DMS 273 treated with DMSO at 0.1 percent for 48 hours (cell line): ENCODE data around the gene DUSP16.

ENCODE experiments used
- DNase-seq: peaks from one replicate; lab custom pipeline; 2025; lab: John Stamatoyannopoulos, UW

The DUSP16 gene

DNA sequence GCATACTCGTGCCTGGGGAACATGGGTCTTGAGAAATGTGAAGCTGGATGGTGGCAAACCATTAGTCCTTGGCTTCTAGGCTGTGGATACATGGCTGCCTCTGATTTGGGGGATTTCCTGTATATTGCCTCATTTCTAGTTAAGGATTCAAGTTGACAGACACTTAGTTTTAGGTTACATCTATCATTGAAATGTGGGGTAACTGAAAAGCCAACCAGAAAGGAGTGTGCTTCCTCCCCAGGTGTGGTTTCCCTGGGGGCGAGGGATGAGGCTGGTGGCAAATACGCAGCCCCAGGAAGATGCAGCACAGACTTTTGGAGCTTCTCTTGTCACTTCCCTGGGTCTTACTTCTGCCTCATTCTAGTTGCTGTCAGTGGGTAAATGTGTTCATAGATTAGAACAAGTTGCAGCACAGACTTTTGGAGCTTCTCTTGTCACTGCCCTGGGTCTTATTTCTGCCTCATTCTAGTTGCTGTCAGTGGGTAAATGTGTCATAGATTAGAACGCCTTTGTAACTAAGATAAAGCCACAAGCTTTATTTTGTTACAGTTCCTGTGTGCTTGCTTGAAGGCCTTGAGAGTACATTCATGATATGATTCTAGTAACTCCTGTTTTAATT lies 120.7 kb downstream of the DUSP16 start:
- DNase-seq, result no peak

DNA sequence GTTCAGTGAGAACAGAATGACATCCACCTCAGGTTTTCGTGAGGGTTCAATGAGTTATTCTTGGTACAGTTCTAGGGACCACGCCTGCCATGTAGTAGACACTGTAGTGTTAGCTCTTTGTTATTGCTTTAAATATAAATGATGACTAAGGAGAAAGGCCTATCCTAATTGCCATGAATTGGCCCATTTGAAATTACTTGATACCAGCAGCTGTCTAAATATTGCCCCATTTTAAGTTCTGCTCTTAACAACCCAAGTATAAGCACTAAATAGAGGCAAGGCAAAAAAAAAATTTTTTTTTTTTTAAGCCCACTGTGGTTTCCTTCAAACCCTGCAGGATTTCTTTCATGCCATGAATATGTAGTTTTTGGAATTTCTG lies 121.2 kb downstream of the DUSP16 start:
- no peak for DNase-seq

GRCh38 chr12:12440784-12441428 lies 121.8 kb downstream of the DUSP16 start:
- no peak for DNase-seq

DNA sequence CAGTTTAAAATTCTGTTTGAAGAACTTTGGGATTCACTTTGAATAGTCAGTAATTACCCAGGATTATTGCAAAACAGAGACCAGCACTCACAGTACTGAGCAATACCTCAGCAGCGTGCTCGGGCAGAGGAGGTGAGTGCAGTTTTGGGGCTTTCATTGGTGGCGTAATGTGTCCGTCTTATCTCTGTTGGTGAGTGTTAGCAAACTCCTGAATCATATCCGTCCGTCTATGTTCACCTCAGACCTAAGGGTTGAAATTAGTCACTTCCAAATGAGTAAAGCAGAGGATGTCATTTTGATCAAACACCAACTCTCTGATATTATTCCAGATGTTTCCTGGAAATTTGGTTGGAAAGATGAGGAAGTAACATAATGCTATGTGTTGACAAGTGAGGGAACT lies 123.0 kb downstream of the DUSP16 start:
- no peak for DNase-seq

GRCh38 chr12:12436831-12437345 lies 125.8 kb downstream of the DUSP16 start:
- no peak for DNase-seq

DNA sequence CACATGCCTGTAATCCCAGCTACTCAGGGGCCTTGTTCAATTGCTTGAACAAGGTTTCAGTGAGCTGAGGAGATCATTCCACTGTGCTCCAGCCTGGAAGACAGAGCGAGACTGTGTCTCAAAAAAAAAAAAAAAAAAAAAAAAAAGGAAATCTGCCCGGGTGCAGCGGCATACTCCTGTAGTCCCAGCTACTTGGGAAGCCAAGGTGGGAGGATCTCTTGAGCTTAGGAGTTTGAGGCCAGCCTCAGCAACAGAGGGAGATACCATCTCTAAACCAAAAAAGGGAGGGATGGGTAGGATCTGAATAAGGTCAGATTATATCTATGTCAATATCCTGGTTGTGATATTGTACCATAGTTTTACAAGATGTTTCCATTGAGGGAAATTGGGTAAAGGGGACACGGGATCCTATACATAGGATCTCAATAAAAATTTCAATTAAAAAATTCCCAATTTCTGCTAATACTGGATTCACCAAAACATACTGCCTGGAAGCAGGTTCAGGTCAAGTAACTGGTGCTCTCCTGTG lies 129.4 kb downstream of the DUSP16 start:
- DNase-seq, result no peak

- no peak for DNase-seq
Measured at GRCh38 chr12:12432364-12432763, 130.3 kb downstream of the DUSP16 start.

DNA sequence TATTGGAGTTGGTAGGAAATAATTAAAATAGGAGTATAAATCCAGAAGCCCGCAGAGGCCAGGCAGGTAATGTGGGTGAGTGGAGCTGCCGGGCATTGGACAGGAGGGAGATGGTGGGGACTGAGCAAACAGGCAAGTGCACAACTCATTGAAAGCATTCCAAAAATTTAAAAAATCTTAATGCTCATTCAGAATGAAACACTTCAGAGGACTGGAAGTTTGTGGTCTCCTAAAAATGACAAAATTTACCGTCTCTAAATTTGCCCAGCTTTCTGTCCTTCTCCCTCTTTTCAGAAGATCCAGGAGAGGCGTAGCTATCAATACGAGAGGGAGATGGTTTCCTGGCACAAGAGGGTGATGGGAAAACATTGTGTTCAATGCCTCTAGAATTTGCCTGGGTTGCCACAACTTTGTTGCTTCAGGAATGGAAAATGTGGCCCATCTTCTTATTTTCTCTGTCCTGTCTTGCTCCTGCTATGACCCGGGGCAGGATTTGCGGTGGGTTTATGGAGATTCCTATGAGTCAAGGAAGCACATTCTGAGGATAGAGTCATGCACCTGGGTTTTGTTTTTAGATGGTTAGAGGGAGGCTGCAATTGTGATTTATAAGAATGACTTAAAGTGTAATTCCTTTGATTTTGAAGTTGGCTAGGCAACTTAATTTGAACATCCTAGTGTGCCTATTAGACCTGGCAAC lies 133.6 kb downstream of the DUSP16 start:
- DNase-seq, result no peak

- DNase-seq, result no peak
Measured at GRCh38 chr12:12428047-12428446, 134.6 kb downstream of the DUSP16 start.

DNA sequence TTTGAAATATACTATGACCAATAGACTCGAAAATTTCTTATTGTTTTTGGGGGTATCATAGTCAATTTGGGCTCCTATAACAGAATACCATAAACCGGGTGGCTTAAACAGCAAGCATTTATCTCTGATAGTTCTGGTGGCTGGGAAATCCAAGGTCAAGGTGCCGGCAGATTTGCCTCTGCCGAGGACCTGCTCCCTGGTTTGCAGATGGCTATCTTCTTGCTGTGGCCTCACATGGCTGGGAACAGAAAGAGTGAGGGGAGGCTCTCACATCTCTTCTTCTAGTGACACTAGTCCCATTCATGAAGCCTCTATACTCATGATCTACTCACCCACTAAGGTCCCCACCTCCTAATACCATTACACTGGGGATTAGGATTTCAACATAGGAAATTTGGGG lies 135.1 kb downstream of the DUSP16 start:
- DNase-seq, result no peak

DNA sequence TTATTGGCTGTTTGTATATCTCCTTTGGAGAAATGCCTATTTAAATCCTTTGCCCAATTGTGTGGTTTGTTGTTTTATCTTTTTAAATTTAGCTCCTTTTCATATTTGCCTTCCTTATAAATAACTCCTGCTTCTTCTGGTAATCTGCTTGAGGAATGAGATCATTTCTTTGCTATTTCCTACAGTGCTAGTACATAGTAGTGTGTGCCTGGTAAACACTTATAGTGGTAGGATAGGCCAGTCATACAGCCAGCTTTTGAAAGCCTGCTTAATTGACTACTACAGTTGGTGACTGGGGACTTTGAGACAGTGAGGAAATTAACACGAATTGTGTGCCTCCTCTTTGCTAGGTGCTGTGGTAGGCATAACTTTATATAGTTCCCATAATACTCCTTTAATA lies 137.0 kb downstream of the DUSP16 start:
- DNase-seq, result no peak

DNA sequence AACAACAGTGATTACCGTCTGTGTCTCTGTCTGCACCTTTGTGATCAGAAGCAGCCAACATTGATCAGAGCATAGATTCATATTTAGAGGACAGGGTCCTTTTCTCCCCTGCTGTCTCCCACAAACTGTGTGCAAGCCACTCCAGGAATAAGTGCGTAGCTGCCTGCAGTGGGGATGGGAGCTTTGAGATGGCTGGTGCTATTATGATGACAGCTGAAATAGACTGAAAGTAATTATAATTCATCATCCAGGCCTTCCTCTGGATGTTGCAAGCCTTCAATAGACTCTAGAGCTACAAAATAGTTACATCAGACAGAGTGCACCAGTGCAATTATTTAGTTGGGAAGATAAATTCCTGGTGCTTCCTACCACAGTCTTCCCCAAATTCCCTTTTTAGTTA lies 137.7 kb downstream of the DUSP16 start:
- no peak for DNase-seq
